Upper lobe of left lung (tissue), 6 donors: Measurements from ENCODE around the gene IL17A. TPM values are rescaled to one million over a fixed set of nuclear protein-coding genes. Genes with fewer than 3 reads are reported as not detected.

Source experiments
- ATAC-seq, 2 donors: fragments of 200-7000 bp; cut with Tn5 transposase; one replicate each; pipeline ENCODE4 v1.9.1; 2022; ENCODE audit warnings: mild to moderate bottlenecking in 2 of 2, moderate library complexity in 2 of 2; ENCODE audit not compliant: low FRiP score in 2 of 2
- DNase-seq, 2 donors: peaks; one replicate each; pipeline ENCODE4 v3.0.0-alpha.2; 2019 to 2020
- H3K27ac ChIP-seq, 4 donors: fragments of 200-600 bp; sonication (generic); one replicate each; pipeline ENCODE4 v1.5.1; 2016 to 2019
- H3K27me3 ChIP-seq, 4 donors: fragments of 200-600 bp; sonication (generic); one replicate each; pipeline ENCODE4 v1.5.1; 2017 to 2019
- H3K36me3 ChIP-seq, 4 donors: fragments of 200-600 bp; sonication (generic); one replicate each; pipeline ENCODE4 v1.5.1; 2016 to 2019
- H3K4me1 ChIP-seq, 4 donors: fragments of 200-600 bp; sonication (generic); one replicate each; pipeline ENCODE4 v1.5.1; 2018 to 2019
- H3K4me3 ChIP-seq, 4 donors: fragments of 200-600 bp; sonication (generic); one replicate each; pipeline ENCODE4 v1.5.1; 2017 to 2019; ENCODE audit warnings: mild to moderate bottlenecking in 2 of 4, moderate library complexity in 1 of 4
- H3K9me3 ChIP-seq, 4 donors: fragments of 200-600 bp; sonication (generic); one replicate each; pipeline ENCODE4 v1.5.1; 2018 to 2019
- CTCF ChIP-seq, 6 experiments: fragments of 450-650 bp in 4 of 6; fragments of 200-600 bp in 2 of 6; sonication (generic) in 2 of 6; IDR thresholded peaks; one replicate each; pipeline ENCODE4 v1.5.1; 2016 to 2019; ENCODE audit warnings: antibody characterized with exemption in 6 of 6
- EP300 ChIP-seq, 4 donors: sonication (generic); formaldehyde crosslinking; IDR thresholded peaks; one replicate each; pipeline ENCODE4 v1.5.1; 2017; ENCODE audit warnings: antibody characterized with exemption in 4 of 4, control low read depth in 2 of 4
- POLR2A ChIP-seq, 4 donors: fragments of 450-650 bp; IDR thresholded peaks; one replicate each; pipeline ENCODE4 v1.5.1; 2016 to 2017; ENCODE audit warnings: antibody characterized with exemption in 4 of 4, mild to moderate bottlenecking in 2 of 4
- POLR2AphosphoS5 ChIP-seq, 2 donors: sonication (generic); formaldehyde crosslinking; IDR thresholded peaks; one replicate each; pipeline ENCODE4 v1.5.1; 2017; ENCODE audit warnings: antibody characterized with exemption in 2 of 2
- WGBS, 2 donors: methylation state at CpG; one replicate each; pipeline ENCODE4 v1.1.5; 2017 to 2018; 5-methylcytosine and 5-hydroxymethylcytosine counted together
- total RNA-seq, 6 donors: library from RNA; depleted of rRNA in 4 of 6; stranded (reverse); fragments of >200 nt in 4 of 6; gene quantifications; one replicate each; pipeline versions ENCODE4 v1.1.0 to v1.2.1, GENCODE V29; 2016 to 2021
- donor health status: DM: no; HTN: no; CAD: no; lungs with moderate emphysema.
- donor health status: DM: no; HTN: yes; CAD: no; lungs with severe emphysema.

IL17A gene
- total RNA-seq, 6 donors from 2014 or later: not detected

DNA sequence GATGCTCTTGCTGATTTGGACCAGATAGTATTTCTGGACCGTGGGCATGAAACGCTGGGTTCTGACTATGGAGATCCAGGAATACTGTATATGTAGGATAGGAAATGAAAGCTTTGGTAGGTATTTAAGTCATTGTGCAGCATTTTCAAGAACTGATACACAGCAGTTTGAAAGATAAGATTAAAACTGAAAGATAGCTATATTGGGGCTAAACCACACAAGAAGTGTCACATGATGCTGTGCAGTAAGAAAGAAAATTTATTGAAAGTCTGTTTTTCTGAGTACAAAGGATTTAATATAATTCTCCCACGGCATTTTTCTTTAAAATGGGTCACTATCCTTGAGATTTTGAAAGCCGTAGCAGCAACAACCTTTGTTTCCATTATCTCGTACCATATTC, 305 bp downstream of the IL17A start:
- DNase-seq: no peak
- TF ChIP-seq EP300 (IDR thresholded peaks at IDR 0.05) (no peak), POLR2A (IDR thresholded peaks at IDR 0.05) (no peak), CTCF (IDR thresholded peaks at IDR 0.05) (no peak), POLR2AphosphoS5 (IDR thresholded peaks at IDR 0.05) (no peak)
- Histone ChIP-seq H3K9me3 (no peaks in the 10 kb centered on the region), H3K27me3 (no peaks in the 10 kb centered on the region), H3K4me1 (no peaks in the 10 kb centered on the region), H3K36me3 (no peaks in the 10 kb centered on the region), H3K4me3 (no peak overlapping the region), H3K27ac (no peak overlapping the region)
- ATAC-seq: no peak
- 87% methylated on average over 5 of the region's 5 CpGs for WGBS, 2 donors

DNA sequence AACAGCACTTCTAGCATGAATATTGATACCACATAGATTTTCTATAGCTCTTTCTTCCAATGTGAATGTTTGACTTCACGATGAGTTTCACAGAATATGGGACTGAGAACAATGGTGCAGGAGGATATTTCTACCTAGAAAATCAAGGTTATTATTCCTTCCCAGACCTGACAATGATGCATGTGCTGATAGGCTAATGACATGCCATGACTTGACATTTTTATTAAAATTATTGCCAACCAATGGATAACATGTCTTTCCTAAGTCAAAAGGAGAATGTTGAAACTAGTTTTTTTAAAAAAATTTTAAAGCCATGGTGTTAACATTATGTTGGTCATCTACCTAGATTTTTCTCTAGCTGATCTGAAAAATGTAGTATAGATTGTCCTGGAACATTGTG, 923 bp downstream of the IL17A start:
- no peak overlapping the region for H3K27ac ChIP-seq
- no peak overlapping the region for H3K4me3 ChIP-seq
- ATAC-seq (no peak), DNase-seq (no peak)
- TF ChIP-seq POLR2A (IDR thresholded peaks at IDR 0.05): no peak
- no peak for TF ChIP-seq EP300 (IDR thresholded peaks at IDR 0.05)
- no peak for TF ChIP-seq CTCF (IDR thresholded peaks at IDR 0.05)
- TF ChIP-seq POLR2AphosphoS5 (IDR thresholded peaks at IDR 0.05): no peak
- 86 to 92% methylated on average over 1 of the region's 1 CpG for WGBS, 2 donors
- H3K9me3 ChIP-seq: no peaks in the 10 kb centered on the region
- H3K4me1 ChIP-seq: no peaks in the 10 kb centered on the region
- no peaks in the 10 kb centered on the region for H3K27me3 ChIP-seq
- H3K36me3 ChIP-seq: no peaks in the 10 kb centered on the region

- Histone ChIP-seq H3K4me3 (no peak overlapping the region), H3K27me3 (no peaks in the 10 kb centered on the region), H3K4me1 (no peaks in the 10 kb centered on the region), H3K27ac (no peak overlapping the region), H3K36me3 (no peaks in the 10 kb centered on the region), H3K9me3 (no peaks in the 10 kb centered on the region)
- no peak for ATAC-seq
- 78 to 83% methylated on average over 2 of the region's 2 CpGs for WGBS, 2 donors
- no peak for DNase-seq
- TF ChIP-seq EP300 (IDR thresholded peaks at IDR 0.05) (no peak), CTCF (IDR thresholded peaks at IDR 0.05) (no peak), POLR2A (IDR thresholded peaks at IDR 0.05) (no peak), POLR2AphosphoS5 (IDR thresholded peaks at IDR 0.05) (no peak)
Measured at GRCh38 chr6:52189974-52190373, 3.8 kb downstream of the IL17A start.

GRCh38 chr6:52190409-52190808, 4.2 kb downstream of the IL17A start:
- WGBS, 2 donors: 68 to 87% methylated on average over 3 of the region's 3 CpGs
- H3K9me3 ChIP-seq: no peaks in the 10 kb centered on the region
- no peak for ATAC-seq

More at GRCh38 chr6:52190409-52190808, 4.2 kb downstream of the IL17A start:
- TF ChIP-seq POLR2AphosphoS5 (IDR thresholded peaks at IDR 0.05) (no peak), CTCF (IDR thresholded peaks at IDR 0.05) (no peak), EP300 (IDR thresholded peaks at IDR 0.05) (no peak), POLR2A (IDR thresholded peaks at IDR 0.05) (no peak)
- H3K4me3 ChIP-seq: no peak overlapping the region
- no peaks in the 10 kb centered on the region for H3K27me3 ChIP-seq
- no peak overlapping the region for H3K27ac ChIP-seq
- DNase-seq: no peak
- H3K36me3 ChIP-seq: no peaks in the 10 kb centered on the region
- no peaks in the 10 kb centered on the region for H3K4me1 ChIP-seq
